ENCODE measurements around the gene VAT1.
A peak's percentile ranks its signal among the peaks of the same experiment; 100 is the strongest.

- TF ChIP-seq POLR2A (IDR thresholded peaks at IDR 0.05; ENCODE audit: low read length) (peak; percentile 98), GATA1 (IDR thresholded peaks at IDR 0.05; ENCODE audit: low read depth, low read length) (no peak)
These were observed 23.9 kb downstream of the VAT1 start, which contains the start of gene RPL27 for GRCh38 chr17:42997984-42998938.

Measured in erythroblast (primary cell).